ENCODE results near the gene NOTCH4. TPM values are rescaled to one million over a fixed set of nuclear protein-coding genes. Genes with fewer than 3 reads are reported as not detected.

NOTCH4 gene
- total and polyA plus RNA-seq, 9 of the 15 experiments (the other 6 are each of a cell fraction or from before 2014, with no cell fraction given) = 0.24 to 4.3 (median 1.7) TPM

DNA sequence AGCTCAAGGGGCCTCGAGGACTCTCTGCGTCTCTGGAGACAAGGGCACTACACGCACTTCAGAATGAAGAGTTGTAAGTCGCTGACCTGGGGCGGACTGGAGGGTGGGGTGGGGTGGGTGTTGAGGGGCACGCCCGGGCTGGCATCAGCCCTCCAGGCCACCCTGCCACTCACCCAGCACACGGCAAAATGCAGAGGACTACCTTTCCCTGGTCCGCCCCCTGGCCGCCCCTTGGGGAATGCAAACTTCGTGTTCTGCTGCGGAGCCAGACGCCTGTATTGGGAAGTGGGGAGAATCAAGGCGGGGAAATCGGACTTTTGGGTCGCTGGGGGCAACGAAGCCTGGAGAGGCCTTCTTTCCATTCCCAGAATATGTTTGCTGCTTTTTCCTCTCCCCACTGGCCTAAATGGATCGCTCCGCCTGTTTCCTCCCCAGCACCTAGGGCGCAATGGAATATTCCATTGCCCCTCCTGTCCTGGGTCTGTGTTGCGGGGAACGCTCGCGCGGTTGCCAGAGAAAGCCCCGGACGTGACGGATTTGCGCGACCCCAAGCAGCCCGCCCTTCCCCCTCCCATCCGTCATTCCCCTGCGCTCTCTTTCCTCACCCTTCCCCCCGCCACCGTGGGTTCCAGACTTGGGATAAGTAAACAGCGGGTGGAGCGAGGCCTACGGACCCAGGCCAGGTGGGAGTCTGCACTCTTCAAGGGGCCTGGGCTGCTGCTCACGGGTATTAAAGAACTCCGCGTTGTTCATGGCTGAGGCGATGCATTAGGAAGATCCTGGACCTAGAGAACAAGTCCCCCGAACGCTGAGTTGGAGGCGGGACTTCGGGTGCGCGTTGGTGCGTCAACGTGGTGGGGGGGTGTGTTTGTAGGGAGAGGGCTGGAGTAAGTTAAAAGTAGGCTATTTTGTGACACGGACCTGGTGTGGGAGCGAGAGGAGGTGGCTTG, 70.0 kb downstream of the NOTCH4 start, which contains the start of gene PPT2 (continued):
- TF ChIP-seq SRSF3 (IDR thresholded peaks at IDR 0.05; ENCODE audit: insufficient read depth, low read length) (no peak), FOXJ3 (CRISPR knock-in tag; IDR thresholded peaks at IDR 0.05) (no peak), PURB (CRISPR knock-in tag; IDR thresholded peaks at IDR 0.05; ENCODE audit: low read depth) (no peak), MIER1 (IDR thresholded peaks at IDR 0.05; ENCODE audit: low read depth) (0 out of 2 replicates have a peak, but pooled peaks have one; percentile 19), DPF2 (IDR thresholded peaks at IDR 0.05) (0 out of 2 replicates have a peak, but pooled peaks have one; percentile 64), CSDE1 (IDR thresholded peaks at IDR 0.05) (peak in 1 of 2 experiments; percentile 76; a peak in 2 of 4 replicates), JUNB (CRISPR knock-in tag; conservative IDR thresholded peaks at IDR 0.05) (no peak), NFIX (CRISPR knock-in tag; IDR thresholded peaks at IDR 0.05; ENCODE audit: low read depth) (no peak), NELFE (IDR thresholded peaks at IDR 0.05; ENCODE audit: insufficient read depth, insufficient read length) (no peak), EHMT2 (IDR thresholded peaks at IDR 0.05) (no peak), MCM5 (IDR thresholded peaks at IDR 0.05; ENCODE audit: low read depth) (no peak), BDP1 (IDR thresholded peaks at IDR 0.05; ENCODE audit: insufficient read depth, insufficient read length) (no peak), ZBTB7A (IDR thresholded peaks at IDR 0.05; ENCODE audit: borderline replicate concordance, control insufficient read depth, low read depth, low read length) (peak; percentile 82; the same call in 1 of the 2 replicates), BRD9 (IDR thresholded peaks at IDR 0.05; ENCODE audit: low read depth, partially characterized antibody) (no peak), TEAD2 (tag; IDR thresholded peaks at IDR 0.05) (no peak)
- TF ChIP-seq, protein P1, sequence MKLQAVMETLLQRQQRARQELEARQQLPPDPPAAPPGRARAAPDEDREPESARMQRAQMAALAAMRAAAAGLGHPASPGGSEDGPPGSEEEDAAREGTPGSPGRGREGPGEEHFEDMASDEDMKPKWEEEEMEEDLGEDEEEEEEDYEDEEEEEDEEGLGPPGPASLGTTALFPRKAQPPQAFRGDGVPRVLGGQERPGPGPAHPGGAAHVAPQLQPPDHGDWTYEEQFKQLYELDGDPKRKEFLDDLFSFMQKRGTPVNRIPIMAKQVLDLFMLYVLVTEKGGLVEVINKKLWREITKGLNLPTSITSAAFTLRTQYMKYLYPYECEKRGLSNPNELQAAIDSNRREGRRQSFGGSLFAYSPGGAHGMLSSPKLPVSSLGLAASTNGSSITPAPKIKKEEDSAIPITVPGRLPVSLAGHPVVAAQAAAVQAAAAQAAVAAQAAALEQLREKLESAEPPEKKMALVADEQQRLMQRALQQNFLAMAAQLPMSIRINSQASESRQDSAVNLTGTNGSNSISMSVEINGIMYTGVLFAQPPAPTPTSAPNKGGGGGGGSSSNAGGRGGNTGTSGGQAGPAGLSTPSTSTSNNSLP (IDR thresholded peaks at IDR 0.05; ENCODE audit: borderline replicate concordance, low read depth, low read length) = no peak
- TF ChIP-seq, protein P2, sequence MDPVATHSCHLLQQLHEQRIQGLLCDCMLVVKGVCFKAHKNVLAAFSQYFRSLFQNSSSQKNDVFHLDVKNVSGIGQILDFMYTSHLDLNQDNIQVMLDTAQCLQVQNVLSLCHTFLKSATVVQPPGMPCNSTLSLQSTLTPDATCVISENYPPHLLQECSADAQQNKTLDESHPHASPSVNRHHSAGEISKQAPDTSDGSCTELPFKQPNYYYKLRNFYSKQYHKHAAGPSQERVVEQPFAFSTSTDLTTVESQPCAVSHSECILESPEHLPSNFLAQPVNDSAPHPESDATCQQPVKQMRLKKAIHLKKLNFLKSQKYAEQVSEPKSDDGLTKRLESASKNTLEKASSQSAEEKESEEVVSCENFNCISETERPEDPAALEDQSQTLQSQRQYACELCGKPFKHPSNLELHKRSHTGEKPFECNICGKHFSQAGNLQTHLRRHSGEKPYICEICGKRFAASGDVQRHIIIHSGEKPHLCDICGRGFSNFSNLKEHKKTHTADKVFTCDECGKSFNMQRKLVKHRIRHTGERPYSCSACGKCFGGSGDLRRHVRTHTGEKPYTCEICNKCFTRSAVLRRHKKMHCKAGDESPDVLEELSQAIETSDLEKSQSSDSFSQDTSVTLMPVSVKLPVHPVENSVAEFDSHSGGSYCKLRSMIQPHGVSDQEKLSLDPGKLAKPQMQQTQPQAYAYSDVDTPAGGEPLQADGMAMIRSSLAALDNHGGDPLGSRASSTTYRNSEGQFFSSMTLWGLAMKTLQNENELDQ (CRISPR knock-in tag; IDR thresholded peaks at IDR 0.05; ENCODE audit: borderline replicate concordance) = no peak
- TF ChIP-seq, protein P3, sequence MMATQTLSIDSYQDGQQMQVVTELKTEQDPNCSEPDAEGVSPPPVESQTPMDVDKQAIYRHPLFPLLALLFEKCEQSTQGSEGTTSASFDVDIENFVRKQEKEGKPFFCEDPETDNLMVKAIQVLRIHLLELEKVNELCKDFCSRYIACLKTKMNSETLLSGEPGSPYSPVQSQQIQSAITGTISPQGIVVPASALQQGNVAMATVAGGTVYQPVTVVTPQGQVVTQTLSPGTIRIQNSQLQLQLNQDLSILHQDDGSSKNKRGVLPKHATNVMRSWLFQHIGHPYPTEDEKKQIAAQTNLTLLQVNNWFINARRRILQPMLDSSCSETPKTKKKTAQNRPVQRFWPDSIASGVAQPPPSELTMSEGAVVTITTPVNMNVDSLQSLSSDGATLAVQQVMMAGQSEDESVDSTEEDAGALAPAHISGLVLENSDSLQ (IDR thresholded peaks at IDR 0.05) = peak; percentile 54
- TF ChIP-seq, protein P4, sequence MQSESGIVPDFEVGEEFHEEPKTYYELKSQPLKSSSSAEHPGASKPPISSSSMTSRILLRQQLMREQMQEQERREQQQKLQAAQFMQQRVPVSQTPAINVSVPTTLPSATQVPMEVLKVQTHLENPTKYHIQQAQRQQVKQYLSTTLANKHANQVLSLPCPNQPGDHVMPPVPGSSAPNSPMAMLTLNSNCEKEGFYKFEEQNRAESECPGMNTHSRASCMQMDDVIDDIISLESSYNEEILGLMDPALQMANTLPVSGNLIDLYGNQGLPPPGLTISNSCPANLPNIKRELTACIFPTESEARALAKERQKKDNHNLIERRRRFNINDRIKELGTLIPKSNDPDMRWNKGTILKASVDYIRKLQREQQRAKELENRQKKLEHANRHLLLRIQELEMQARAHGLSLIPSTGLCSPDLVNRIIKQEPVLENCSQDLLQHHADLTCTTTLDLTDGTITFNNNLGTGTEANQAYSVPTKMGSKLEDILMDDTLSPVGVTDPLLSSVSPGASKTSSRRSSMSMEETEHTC (IDR thresholded peaks at IDR 0.05) = no peak

Data from K562 (cell line).